CD4-positive, CD25-positive, alpha-beta regulatory T cell (primary cell): ENCODE data around the gene C8G. TPM values are rescaled to one million over a fixed set of nuclear protein-coding genes. Genes with fewer than 3 reads are reported as not detected.

Experiments
- ATAC-seq, 2 donors: fragments of 150-1000 bp; cut with Tn5 transposase; one replicate each; pipeline ENCODE4 v1.10.0; 2021; ENCODE audit warnings: low read depth in 2 of 2, moderate number of reproducible peaks in 2 of 2, moderate library complexity in 1 of 2
- DNase-seq, 3 donors: peaks; one replicate each; pipeline versions ENCODE4 v3.0.0 to v3.0.0-alpha.2; 2012 to 2022; ENCODE audit warnings: mixed read lengths in 1 of 3
- H3K27ac ChIP-seq: one replicate; pipeline ENCODE4 v1.7.0; 2013; ENCODE audit warnings: mild to moderate bottlenecking, low read length; ENCODE audit not compliant: insufficient read depth, poor library complexity, severe bottlenecking
- H3K27me3 ChIP-seq: one replicate; pipeline ENCODE4 v1.7.0; 2013; ENCODE audit warnings: low read length; ENCODE audit not compliant: control insufficient read depth, insufficient read depth
- H3K36me3 ChIP-seq: one replicate; pipeline ENCODE4 v1.7.0; 2013; ENCODE audit warnings: mild to moderate bottlenecking, low read length, moderate library complexity; ENCODE audit not compliant: control insufficient read depth, insufficient read depth
- H3K4me1 ChIP-seq: 2 replicates; pipeline ENCODE4 v1.7.0; 2013; ENCODE audit warnings: mild to moderate bottlenecking, low read length; ENCODE audit not compliant: insufficient read depth, control insufficient read depth, poor library complexity, severe bottlenecking
- H3K4me3 ChIP-seq: one replicate; pipeline ENCODE4 v1.7.0; 2013; ENCODE audit warnings: low read depth, mild to moderate bottlenecking, low read length, moderate library complexity
- H3K9me3 ChIP-seq, 2 experiments: 1 replicate in 1 of 2; 2 replicates in 1 of 2; pipeline ENCODE4 v1.7.0; 2013; ENCODE audit warnings: low read length in 2 of 2, mild to moderate bottlenecking in 1 of 2, moderate library complexity in 1 of 2; ENCODE audit not compliant: control insufficient read depth in 2 of 2
- H3K27ac Mint-ChIP-seq, 3 donors: one replicate each; pipeline ENCODE4 v1.8.0; 2020 to 2022; ENCODE audit warnings: mild to moderate bottlenecking in 3 of 3, mixed read lengths in 3 of 3, moderate library complexity in 2 of 3
- H3K27me3 Mint-ChIP-seq: one replicate; pipeline ENCODE4 v1.8.0; 2022; ENCODE audit warnings: mild to moderate bottlenecking, mixed read lengths
- H3K36me3 Mint-ChIP-seq: one replicate; pipeline ENCODE4 v1.8.0; 2020; ENCODE audit warnings: mixed read lengths
- H3K4me1 Mint-ChIP-seq, 4 donors: one replicate each; pipeline ENCODE4 v1.8.0; 2020 to 2022; ENCODE audit warnings: mixed read lengths in 4 of 4, mild to moderate bottlenecking in 1 of 4
- H3K4me3 Mint-ChIP-seq, 4 donors: one replicate each; pipeline ENCODE4 v1.8.0; 2020 to 2022; ENCODE audit warnings: mild to moderate bottlenecking in 4 of 4, mixed read lengths in 4 of 4, moderate library complexity in 3 of 4
- H3K9me3 Mint-ChIP-seq, 7 donors: one replicate each; pipeline ENCODE4 v1.8.0; 2020 to 2022; ENCODE audit warnings: mixed read lengths in 7 of 7, mild to moderate bottlenecking in 3 of 7, moderate library complexity in 2 of 7
- polyA plus RNA-seq, 4 donors: library from polyadenylated mRNA; unstranded; fragments of 300-500 nt; fragmentation: Illumina TruSeq; gene quantifications; one replicate each; pipeline ENCODE4 v1.2.3, GENCODE V29; 2021
- total RNA-seq: library from RNA; stranded (reverse); gene quantifications from one replicate; pipeline ENCODE4 v1.2.3, GENCODE V29; 2022

Gene C8G
- total and polyA plus RNA-seq, 5 donors from 2014 or later, result 0.96 to 1.1 TPM; not detected in 3

- Mint-ChIP-seq H3K4me1 (peaks cover 0 to 15% (median 3%) of the 10 kb centered on the region in 4 donors), H3K9me3 (peaks cover 0 to 3% (median 0%) of the 10 kb centered on the region in 7 donors), H3K36me3 (peaks cover 14% of the 10 kb centered on the region), H3K4me3 (peak overlapping the region in 2 of 4 donors; percentile 13 to 26), H3K27me3 (peaks cover 5% of the 10 kb centered on the region), H3K27ac (no peak overlapping the region)
- no peak overlapping the region for H3K27ac ChIP-seq
- no peaks in the 10 kb centered on the region for H3K9me3 ChIP-seq
- no peak overlapping the region for H3K4me3 ChIP-seq
- no peaks in the 10 kb centered on the region for H3K27me3 ChIP-seq
- H3K4me1 ChIP-seq, result peaks cover 21% of the 10 kb centered on the region
- no peak for DNase-seq
- H3K36me3 ChIP-seq, result peaks cover 30% of the 10 kb centered on the region
- no peak for ATAC-seq
Measured at GRCh38 chr9:136939996-136940525, 5.0 kb upstream of the C8G start.

GRCh38 chr9:136940526-136941230 is 4.4 kb upstream of the C8G start:
- H3K36me3 ChIP-seq, result peaks cover 30% of the 10 kb centered on the region
- ATAC-seq, result no peak
- no peak overlapping the region for H3K27ac Mint-ChIP-seq

GRCh38 chr9:136941231-136942111 is 3.6 kb upstream of the C8G start:
- Histone ChIP-seq H3K36me3 (peaks cover 30% of the 10 kb centered on the region), H3K9me3 (no peaks in the 10 kb centered on the region), H3K4me1 (peaks cover 23% of the 10 kb centered on the region), H3K27ac (no peak overlapping the region), H3K27me3 (no peaks in the 10 kb centered on the region), H3K4me3 (no peak overlapping the region)
- ATAC-seq, result no peak
- no peak for DNase-seq
- Mint-ChIP-seq H3K4me3 (peak overlapping the region in 1 of 4 donors; percentile 21), H3K27me3 (peaks cover 5% of the 10 kb centered on the region), H3K9me3 (peaks cover 0 to 3% (median 0%) of the 10 kb centered on the region in 7 donors), H3K4me1 (peaks cover 0 to 15% (median 3%) of the 10 kb centered on the region in 4 donors), H3K36me3 (peaks cover 12% of the 10 kb centered on the region), H3K27ac (no peak overlapping the region)

More at GRCh38 chr9:136940526-136941230, 4.4 kb upstream of the C8G start:
- Mint-ChIP-seq H3K36me3 (peaks cover 14% of the 10 kb centered on the region), H3K4me3 (peak overlapping the region in 1 of 4 donors; percentile 26), H3K9me3 (peaks cover 0 to 3% (median 0%) of the 10 kb centered on the region in 7 donors), H3K27me3 (peaks cover 5% of the 10 kb centered on the region), H3K4me1 (peaks cover 0 to 15% (median 3%) of the 10 kb centered on the region in 4 donors)
- Histone ChIP-seq H3K27ac (no peak overlapping the region), H3K4me3 (no peak overlapping the region), H3K27me3 (no peaks in the 10 kb centered on the region), H3K9me3 (no peaks in the 10 kb centered on the region), H3K4me1 (peaks cover 23% of the 10 kb centered on the region)
- DNase-seq, result no peak

GRCh38 chr9:136942112-136942880 is 2.7 kb upstream of the C8G start:
- H3K4me3 Mint-ChIP-seq, result peak overlapping the region in 1 of 4 donors; percentile 67
- H3K4me3 ChIP-seq, result no peak overlapping the region
- peaks cover 11% of the 10 kb centered on the region for H3K36me3 Mint-ChIP-seq
- DNase-seq (no peak), ATAC-seq (no peak)
- H3K36me3 ChIP-seq, result peaks cover 30% of the 10 kb centered on the region
- peaks cover 0 to 3% (median 0%) of the 10 kb centered on the region in 7 donors for H3K9me3 Mint-ChIP-seq
- no peaks in the 10 kb centered on the region for H3K27me3 ChIP-seq
- no peak overlapping the region for H3K27ac Mint-ChIP-seq
- no peaks in the 10 kb centered on the region for H3K9me3 ChIP-seq
- H3K27me3 Mint-ChIP-seq, result peaks cover 5% of the 10 kb centered on the region
- H3K4me1 Mint-ChIP-seq, result peaks cover 0 to 15% (median 3%) of the 10 kb centered on the region in 4 donors
- H3K4me1 ChIP-seq, result peaks cover 23% of the 10 kb centered on the region
- H3K27ac ChIP-seq, result no peak overlapping the region

- Histone ChIP-seq H3K4me1 (peaks cover 23% of the 10 kb centered on the region), H3K4me3 (no peak overlapping the region), H3K27me3 (no peaks in the 10 kb centered on the region), H3K27ac (no peak overlapping the region), H3K36me3 (peaks cover 30% of the 10 kb centered on the region), H3K9me3 (no peaks in the 10 kb centered on the region)
- ATAC-seq (no peak), DNase-seq (no peak)
- H3K9me3 Mint-ChIP-seq, result no peaks in the 10 kb centered on the region
- H3K27ac Mint-ChIP-seq, result no peak overlapping the region
- peaks cover 7% of the 10 kb centered on the region for H3K36me3 Mint-ChIP-seq
- H3K4me1 Mint-ChIP-seq, result peaks cover 0 to 15% (median 3%) of the 10 kb centered on the region in 4 donors
- peak overlapping the region in 2 of 4 donors; percentile 47 to 67 for H3K4me3 Mint-ChIP-seq
- peaks cover 5% of the 10 kb centered on the region for H3K27me3 Mint-ChIP-seq
Measured at GRCh38 chr9:136942881-136943230, 2.2 kb upstream of the C8G start.

DNA sequence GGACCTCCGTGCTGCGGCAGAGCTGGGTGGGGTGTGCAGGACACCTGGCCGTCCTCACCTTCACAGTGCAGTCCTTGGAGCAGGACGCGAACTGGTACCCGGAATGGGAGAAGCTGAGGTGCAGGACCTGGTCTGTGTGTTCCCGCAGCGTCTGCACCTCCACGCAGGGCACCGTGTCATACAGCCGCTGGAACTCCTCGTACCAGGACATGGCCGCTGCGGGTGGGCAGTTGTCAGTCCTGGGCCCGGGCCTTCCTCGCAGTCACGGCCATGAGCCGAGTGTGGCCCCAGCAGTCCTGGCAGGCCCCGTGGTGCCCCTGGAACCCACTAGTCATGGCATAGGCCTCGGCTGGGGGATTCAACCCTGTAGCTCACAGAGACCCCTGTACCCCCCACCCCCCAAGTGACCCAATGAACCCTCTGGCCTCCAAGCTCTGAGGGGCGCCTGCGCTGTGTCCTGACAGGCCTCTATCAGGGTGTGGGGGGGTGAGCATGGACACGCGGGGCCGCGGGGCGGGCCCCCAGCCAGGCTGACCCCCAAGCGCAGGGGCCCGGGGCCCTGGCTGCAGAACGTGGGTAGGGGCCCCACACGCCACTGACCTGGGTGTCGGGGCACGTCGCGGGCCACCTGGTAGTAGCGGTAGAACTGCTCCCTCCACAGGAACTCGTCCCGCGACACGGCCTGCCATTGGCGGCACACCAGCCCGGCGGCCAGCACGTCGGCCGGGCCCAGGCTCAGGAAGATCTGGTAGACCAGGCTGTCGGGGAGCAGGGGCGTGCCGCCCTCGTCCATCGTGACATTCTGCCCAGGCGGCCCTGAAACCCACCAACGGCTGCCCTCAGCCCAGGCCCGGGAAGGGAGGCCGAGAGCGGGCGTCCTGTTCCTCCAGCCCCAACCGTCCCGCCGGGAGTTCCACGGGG is 1.5 kb upstream of the C8G start:
- Mint-ChIP-seq H3K4me1 (peaks cover 0 to 19% (median 3%) of the 10 kb centered on the region in 4 donors), H3K9me3 (no peaks in the 10 kb centered on the region), H3K4me3 (peak overlapping the region; percentile 84 to 90 (median 86)), H3K27me3 (peaks cover 5% of the 10 kb centered on the region), H3K27ac (peak overlapping the region in 2 of 3 donors; percentile 66 to 75), H3K36me3 (peaks cover 7% of the 10 kb centered on the region)
- ATAC-seq (no peak), DNase-seq (peak; percentile 19 to 53 (median 38))
- peak overlapping the region; percentile 55 for H3K27ac ChIP-seq
- peaks cover 23% of the 10 kb centered on the region for H3K4me1 ChIP-seq
- peak overlapping the region; percentile 19 for H3K4me3 ChIP-seq
- H3K9me3 ChIP-seq, result no peaks in the 10 kb centered on the region
- H3K27me3 ChIP-seq, result no peaks in the 10 kb centered on the region
- H3K36me3 ChIP-seq, result peaks cover 30% of the 10 kb centered on the region
